ENCODE measurements around the gene LRMDA.

DNA sequence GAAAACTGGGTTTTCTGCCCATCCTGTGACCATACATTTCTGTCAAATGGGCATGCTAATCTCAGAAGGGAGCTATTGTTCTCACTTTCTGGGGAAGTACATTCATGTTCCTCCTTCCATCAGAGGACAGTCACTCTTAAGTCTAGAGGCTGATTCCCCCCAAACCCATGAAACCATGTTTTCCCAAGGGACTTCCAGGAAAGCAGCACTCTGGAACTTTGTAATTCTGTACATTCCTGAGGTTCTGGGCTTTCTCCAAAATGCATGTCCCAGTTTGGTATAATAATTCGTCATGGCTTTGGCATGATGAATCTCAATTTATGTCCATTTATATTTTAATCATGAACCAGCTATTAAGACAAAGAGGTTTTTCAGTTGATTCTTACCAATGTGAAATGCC, 688.1 kb downstream of the LRMDA start:
- TF ChIP-seq, protein P1, sequence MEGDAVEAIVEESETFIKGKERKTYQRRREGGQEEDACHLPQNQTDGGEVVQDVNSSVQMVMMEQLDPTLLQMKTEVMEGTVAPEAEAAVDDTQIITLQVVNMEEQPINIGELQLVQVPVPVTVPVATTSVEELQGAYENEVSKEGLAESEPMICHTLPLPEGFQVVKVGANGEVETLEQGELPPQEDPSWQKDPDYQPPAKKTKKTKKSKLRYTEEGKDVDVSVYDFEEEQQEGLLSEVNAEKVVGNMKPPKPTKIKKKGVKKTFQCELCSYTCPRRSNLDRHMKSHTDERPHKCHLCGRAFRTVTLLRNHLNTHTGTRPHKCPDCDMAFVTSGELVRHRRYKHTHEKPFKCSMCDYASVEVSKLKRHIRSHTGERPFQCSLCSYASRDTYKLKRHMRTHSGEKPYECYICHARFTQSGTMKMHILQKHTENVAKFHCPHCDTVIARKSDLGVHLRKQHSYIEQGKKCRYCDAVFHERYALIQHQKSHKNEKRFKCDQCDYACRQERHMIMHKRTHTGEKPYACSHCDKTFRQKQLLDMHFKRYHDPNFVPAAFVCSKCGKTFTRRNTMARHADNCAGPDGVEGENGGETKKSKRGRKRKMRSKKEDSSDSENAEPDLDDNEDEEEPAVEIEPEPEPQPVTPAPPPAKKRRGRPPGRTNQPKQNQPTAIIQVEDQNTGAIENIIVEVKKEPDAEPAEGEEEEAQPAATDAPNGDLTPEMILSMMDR (IDR thresholded peaks at IDR 0.05), result no peak
- TF ChIP-seq POLR2A (IDR thresholded peaks at IDR 0.05), result no peak
- no peak for TF ChIP-seq POLR2AphosphoS5 (IDR thresholded peaks at IDR 0.05)
